ENCODE data around the gene FAM163B. TPM values are rescaled to one million over a fixed set of nuclear protein-coding genes. Genes with fewer than 3 reads are reported as not detected.

Gene FAM163B
- polyA plus RNA-seq, 10 donors: 0.25 to 0.31 TPM; not detected in 8

DNA sequence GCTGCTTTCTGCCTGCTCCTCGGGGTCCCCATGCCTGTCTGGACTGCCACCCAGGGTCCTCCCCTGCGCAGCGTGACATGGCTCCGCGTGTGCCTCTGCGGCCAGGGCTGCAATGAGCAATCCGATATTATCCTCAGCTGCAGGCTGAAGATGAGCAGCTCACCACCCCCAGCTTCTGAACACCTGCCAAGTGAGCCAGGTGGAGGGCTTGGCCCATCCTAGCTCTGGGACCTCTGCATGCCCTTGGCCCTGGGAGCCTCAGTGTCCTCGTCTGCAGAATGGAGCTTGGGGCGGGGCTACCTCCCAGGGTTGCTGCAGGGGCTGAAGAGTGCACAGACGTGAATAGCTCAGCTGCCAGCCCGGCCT lies 80.3 kb downstream of the FAM163B start:
- DNase-seq: peak in 1 of 3 donors; percentile 74

DNA sequence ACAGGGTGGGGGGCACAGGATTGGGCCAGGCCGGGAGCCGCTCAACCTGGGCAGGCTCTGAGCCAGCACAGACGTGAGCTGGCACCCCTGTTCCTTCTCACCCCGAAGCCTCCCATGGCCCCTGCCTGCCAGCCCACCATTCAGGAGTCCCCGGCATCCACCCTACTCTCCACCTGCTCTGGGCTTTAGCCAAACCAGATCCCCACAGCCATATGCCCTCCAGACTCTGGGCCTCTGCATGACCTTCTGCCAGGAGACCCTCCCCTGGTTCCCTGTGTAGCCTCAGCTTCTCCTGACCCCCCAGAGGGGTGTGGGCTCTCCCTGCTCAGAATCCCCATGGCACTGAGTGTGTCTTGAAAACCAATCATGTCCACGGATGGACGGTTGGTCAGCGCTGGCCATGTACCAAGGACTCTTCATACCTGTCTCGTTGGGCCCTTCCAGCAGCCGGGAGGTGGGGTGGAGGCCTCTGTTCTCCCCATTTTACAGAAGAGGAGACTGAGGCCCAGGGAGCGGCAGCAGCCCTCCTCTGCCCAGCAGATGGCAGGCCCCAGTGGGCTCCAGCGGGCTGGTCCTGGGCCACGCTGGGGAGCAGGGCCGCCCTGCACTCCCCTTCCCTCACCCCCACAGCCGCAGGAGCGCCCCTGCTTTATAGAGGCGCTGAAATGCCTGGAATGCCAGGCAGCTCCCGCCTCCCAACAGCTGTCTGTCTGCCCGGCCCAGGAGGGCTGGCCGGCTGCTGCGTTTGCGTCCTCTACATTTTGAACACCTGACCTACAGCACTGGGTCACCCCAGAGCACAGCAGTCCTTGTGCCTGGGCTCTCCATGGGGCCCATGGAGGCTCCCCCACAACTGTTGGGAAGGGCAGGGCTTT lies 81.0 kb downstream of the FAM163B start:
- DNase-seq: no peak

DNA sequence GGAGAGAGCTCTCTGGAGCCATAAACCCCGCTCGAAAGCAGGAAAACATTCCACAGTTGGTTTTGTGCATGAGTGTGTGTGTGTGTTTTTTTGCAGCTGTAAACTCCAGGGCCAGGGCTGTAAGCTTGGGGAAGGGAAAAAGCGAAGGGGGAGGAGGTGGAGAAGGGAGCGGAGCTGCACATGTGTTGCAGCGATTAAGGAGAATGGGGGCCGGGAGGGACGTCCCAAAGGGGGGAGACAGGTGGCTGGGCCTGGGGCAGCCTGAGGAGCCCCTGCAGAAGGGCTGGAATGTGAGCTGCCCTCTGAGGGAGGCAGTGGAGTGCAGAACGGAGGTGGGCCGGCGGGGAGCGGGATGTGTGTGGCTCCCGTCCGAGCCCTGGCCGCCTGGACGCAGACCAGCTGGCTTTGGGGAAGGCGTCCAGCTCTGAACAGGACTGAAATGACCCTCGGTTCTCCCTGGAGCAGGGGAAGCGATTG lies 81.7 kb downstream of the FAM163B start:
- peak; percentile 60 to 94 (median 87) for DNase-seq

Other genes with a start within 250 kb of the FAM163B start
- 100 to 1,000 TPM in 8 of 10 donors, 10 to 100 TPM in 2; 93.7 to 145 (median 104) TPM for gene SURF4, start 233.3 kb downstream of the FAM163B start, polyA plus RNA-seq (ENCODE audit: insufficient read length in 10 of 10)
- 1 to 10 TPM in 7 of 10 donors, under 1 TPM in 3; 0.87 to 2.1 (median 1.6) TPM for gene STKLD1, start 233.0 kb downstream of the FAM163B start, polyA plus RNA-seq (ENCODE audit: insufficient read length in 10 of 10)
- 10 to 100 TPM; 27.8 to 35.3 (median 32.1) TPM for gene REXO4, start 191.4 kb downstream of the FAM163B start, polyA plus RNA-seq (ENCODE audit: insufficient read length in 10 of 10)
- 1 to 10 TPM; 3.8 to 8.6 (median 5.9) TPM for gene ADAMTS13, start 187.0 kb downstream of the FAM163B start, polyA plus RNA-seq (ENCODE audit: insufficient read length in 10 of 10)
- gene CACFD1, start 149.4 kb downstream of the FAM163B start, polyA plus RNA-seq (ENCODE audit: insufficient read length in 10 of 10): 10 to 100 TPM; 10.5 to 17.7 (median 13.8) TPM
- 1 to 10 TPM in 5 of 10 donors, under 1 TPM in 5; 0.76 to 1.5 (median 1.00) TPM for gene SLC2A6, start 130.3 kb downstream of the FAM163B start, polyA plus RNA-seq (ENCODE audit: insufficient read length in 10 of 10)
- 10 to 100 TPM; 39.8 to 75.9 (median 49.5) TPM for gene MYMK, start 84.4 kb downstream of the FAM163B start, polyA plus RNA-seq (ENCODE audit: insufficient read length in 10 of 10)
- 1 to 10 TPM; 1.7 to 6.9 (median 3.5) TPM for gene ADAMTSL2, start 74.7 kb downstream of the FAM163B start, polyA plus RNA-seq (ENCODE audit: insufficient read length in 10 of 10)
- under 1 TPM; 0.42 to 0.96 (median 0.63) TPM for gene DBH, start 27.0 kb upstream of the FAM163B start, polyA plus RNA-seq (ENCODE audit: insufficient read length in 10 of 10)
- 1 to 10 TPM; 3.0 to 7.1 (median 4.6) TPM for gene SARDH, start 129.0 kb upstream of the FAM163B start, polyA plus RNA-seq (ENCODE audit: insufficient read length in 10 of 10)

All from muscle of back (tissue), 11 donors.